Spleen (tissue), 7 donors: ENCODE measurements around the gene ZNF487.

ENCODE experiments used
- CTCF ChIP-seq, 11 experiments: fragments of 200-600 bp in 7 of 11; fragments of 450-650 bp in 4 of 11; sonication (generic) in 4 of 11; IDR thresholded peaks in 8 of 11; conservative IDR thresholded peaks in 3 of 11; 1 replicate in 7 of 11; 2 replicates in 4 of 11; pipeline versions ENCODE4 v1.4.0 to v1.8.0; 2016 to 2021; ENCODE audit warnings: antibody characterized with exemption in 11 of 11, inconsistent platforms in 4 of 11, mild to moderate bottlenecking in 1 of 11
- POLR2A ChIP-seq, 3 donors: fragments of 450-650 bp; IDR thresholded peaks; one replicate each; pipeline ENCODE4 v1.5.1; 2017; ENCODE audit warnings: antibody characterized with exemption in 3 of 3, mild to moderate bottlenecking in 1 of 3
- POLR2AphosphoS5 ChIP-seq, 3 donors: sonication (generic); formaldehyde crosslinking; IDR thresholded peaks; one replicate each; pipeline ENCODE4 v1.5.1; 2017; ENCODE audit warnings: antibody characterized with exemption in 3 of 3
- donor health status: DM: no; HTN: no; CAD: no; lungs with moderate emphysema.
- donor health status: DM: no; HTN: no; CAD: no.
- donor health status: DM: no; HTN: no; CAD: no.

- TF ChIP-seq CTCF (IDR thresholded peaks at IDR 0.05 in 8 of 11, conservative IDR thresholded peaks at IDR 0.05 in 3 of 11) (no peak), POLR2AphosphoS5 (IDR thresholded peaks at IDR 0.05) (no peak), POLR2A (IDR thresholded peaks at IDR 0.05) (no peak)
These were observed 15.4 kb upstream of the ZNF487 start for GRCh38 chr10:43421519-43421918.
